Measurements from ENCODE around the gene ENKUR. TPM values are rescaled to one million over a fixed set of nuclear protein-coding genes. Genes with fewer than 3 reads are reported as not detected.

ENKUR gene, protein sequence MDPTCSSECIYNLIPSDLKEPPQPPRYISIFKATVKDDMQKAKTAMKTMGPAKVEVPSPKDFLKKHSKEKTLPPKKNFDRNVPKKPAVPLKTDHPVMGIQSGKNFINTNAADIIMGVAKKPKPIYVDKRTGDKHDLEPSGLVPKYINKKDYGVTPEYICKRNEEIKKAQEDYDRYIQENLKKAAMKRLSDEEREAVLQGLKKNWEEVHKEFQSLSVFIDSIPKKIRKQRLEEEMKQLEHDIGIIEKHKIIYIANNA
- under 0.01 and 0.07 TPM in 2 replicates for total RNA-seq

DNA sequence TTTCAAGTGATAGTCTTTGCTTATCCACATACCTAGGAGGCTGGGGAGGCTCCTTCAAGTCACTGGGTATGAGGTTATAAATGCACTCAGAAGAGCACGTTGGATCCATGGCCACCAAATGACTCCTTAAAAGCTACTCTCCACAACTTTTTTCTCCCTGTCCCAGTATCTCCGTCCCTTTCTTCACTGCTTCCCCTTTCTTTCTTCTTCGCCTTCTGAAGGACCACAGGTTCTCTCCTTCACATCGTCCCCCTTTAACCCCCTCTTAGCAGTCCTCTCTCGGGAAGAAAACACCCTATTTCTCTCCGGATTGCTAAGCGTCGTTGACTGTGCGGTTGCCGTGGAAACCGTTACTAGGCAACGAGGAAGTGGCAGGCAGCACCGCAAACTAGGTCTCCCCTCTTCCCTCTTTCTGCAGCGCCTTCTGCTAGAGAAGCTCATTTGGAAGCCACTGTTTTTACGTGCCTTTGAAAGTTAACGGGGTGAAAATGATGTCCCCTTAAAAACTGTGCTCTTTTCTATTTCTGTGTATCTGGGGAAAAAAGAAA, at the start of gene ENKUR:
Gene ENKUR, minus strand, starts transcription at position 331 of the 548 bp plus-strand sequence. Its CDS starts 222 bp downstream, at position 109.

DNA sequence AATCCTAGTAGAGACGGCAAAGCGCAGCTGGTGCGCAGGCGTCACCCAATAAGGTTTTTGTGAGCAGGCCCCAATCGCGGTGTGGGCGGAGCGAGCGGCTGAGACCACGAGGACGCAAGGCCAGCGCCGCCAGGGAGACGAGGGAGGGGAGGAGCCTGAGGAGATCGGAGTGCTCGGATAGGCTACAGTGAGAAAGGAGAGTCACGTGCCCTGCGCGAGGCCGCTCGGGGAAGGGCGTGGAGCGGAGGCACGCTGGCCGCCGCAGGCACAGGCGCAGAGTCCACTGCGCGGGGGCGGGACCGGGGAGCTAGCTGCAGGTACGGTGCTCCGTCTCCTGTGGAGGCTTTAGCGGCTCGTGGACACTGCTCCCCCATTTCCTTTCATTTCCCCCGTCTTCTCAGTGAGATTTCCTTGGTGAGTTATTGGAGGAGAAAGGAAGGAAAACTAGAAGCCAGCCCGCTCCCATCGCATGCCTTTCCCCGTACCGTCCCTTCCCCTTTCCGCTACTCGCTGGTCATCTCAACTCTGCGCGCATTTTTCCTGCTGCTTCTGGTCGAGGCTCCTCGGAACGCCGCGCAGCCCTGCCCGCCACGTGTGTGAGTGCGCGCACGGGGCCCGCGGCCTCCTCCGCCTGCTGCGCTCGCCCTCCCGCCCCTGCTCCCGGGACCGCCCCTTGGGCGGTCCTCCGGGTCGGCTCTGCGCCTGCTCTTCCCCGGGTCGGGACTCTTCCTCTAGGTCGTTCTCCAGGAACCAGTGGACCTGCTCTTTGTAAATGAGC, 607 bp upstream of the ENKUR start, which contains the start of gene THNSL1:
Gene THNSL1, plus strand, starts transcription at position 237 of the 778 bp plus-strand sequence. CDS start 6,612 bp downstream, outside the sequence.

DNA sequence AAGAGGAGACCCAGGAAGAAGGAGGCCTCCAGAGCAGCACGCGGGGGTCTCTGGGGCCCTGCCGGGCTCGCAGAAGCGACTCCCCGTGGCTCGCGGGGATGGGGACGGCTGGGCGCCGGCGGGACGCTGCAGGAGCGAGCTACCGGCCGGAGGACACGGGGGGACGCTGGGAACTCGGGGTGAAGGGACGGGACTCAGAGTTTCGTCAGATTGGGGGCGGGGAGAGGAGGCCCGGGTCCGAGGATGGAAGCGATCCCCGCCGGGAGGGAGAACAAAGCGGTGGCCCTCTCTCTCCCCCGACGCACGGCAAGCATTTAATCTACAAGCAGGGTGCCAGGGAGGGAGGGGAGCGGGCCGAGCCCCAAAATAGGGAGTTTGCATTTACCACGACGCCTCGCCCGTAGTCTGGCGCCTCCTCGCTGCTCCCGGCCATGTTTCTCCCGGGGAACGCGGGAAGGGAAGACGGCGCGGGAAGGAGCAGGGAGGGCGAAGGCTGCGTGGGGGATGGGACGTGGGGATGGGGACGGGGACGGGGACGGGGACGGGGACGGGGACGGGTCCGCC, 63.7 kb downstream of the ENKUR start, which contains the start of gene PRTFDC1:
Gene PRTFDC1, minus strand, starts transcription at position 464 of the 564 bp plus-strand sequence. Its CDS starts 31 bp downstream, at position 433.

Other genes starting within 250 kb of the ENKUR start
- 2.1 and 5.3 TPM in 2 replicates for gene PRTFDC1, start 63.6 kb downstream of the ENKUR start, total RNA-seq
- gene THNSL1, start 454 bp upstream of the ENKUR start, total RNA-seq, result 9.2 and 10.3 TPM in 2 replicates
- not detected in 2 replicates for gene GPR158, start 158.8 kb upstream of the ENKUR start, total RNA-seq